Body of pancreas (tissue), 4 donors: ENCODE data around the gene THUMPD1. TPM values are rescaled to one million over a fixed set of nuclear protein-coding genes. Genes with fewer than 3 reads are reported as not detected.
"Not testable (repeated sequence)": the region's sequence is repeated elsewhere in the genome, so short reads cannot be mapped to it uniquely, and the experiment has no call there.

Source experiments
- ATAC-seq: fragments of 150-250 bp; one replicate; pipeline ENCODE4 v1.9.1; 2016
- DNase-seq, 4 donors: peaks; one replicate each; pipeline ENCODE4 v3.0.0-alpha.2; 2019
- H3K27ac ChIP-seq, 4 donors: fragments of 200-600 bp; sonication (generic); 1 replicate in 3 of 4; 2 replicates in 1 of 4; pipeline versions ENCODE4 v1.5.1 to v1.6.1; 2016 to 2019; ENCODE audit warnings: mild to moderate bottlenecking in 1 of 4, mixed read lengths in 1 of 4, moderate library complexity in 1 of 4
- H3K27me3 ChIP-seq, 2 donors: fragments of 200-600 bp; sonication (generic); one replicate each; pipeline ENCODE4 v1.6.0; 2016; ENCODE audit warnings: mild to moderate bottlenecking in 1 of 2
- H3K36me3 ChIP-seq, 2 donors: fragments of 200-600 bp; sonication (generic); replicated peaks in 1 of 2; 2 replicates each; pipeline ENCODE4 v1.5.1; 2016; ENCODE audit warnings: low read depth in 2 of 2; ENCODE audit not compliant: insufficient read depth in 1 of 2
- H3K4me1 ChIP-seq: fragments of 200-600 bp; sonication (generic); one replicate; pipeline ENCODE4 v1.6.0; 2016
- H3K4me3 ChIP-seq, 2 donors: fragments of 200-600 bp; sonication (generic); 1 replicate in 1 of 2; 2 replicates in 1 of 2; pipeline ENCODE4 v1.5.1; 2016 to 2019
- H3K9me3 ChIP-seq, 3 donors: fragments of 200-600 bp; sonication (generic); 1 replicate in 2 of 3; 2 replicates in 1 of 3; pipeline ENCODE4 v1.5.1; 2016
- POLR2A ChIP-seq, 3 donors: fragments of 450-650 bp; IDR thresholded peaks; one replicate each; pipeline ENCODE4 v1.6.1; 2016; ENCODE audit warnings: antibody characterized with exemption in 3 of 3, mild to moderate bottlenecking in 2 of 3
- WGBS, 2 donors: methylation state at CpG; one replicate each; pipeline ENCODE4 v1.1.5; 2017; 5-methylcytosine and 5-hydroxymethylcytosine counted together
- intact Hi-C: fragments of 100-400 bp; cut with DNase I; formaldehyde crosslinking; loops from one replicate; pipeline ENCODE4 v1.15.1; 2023
- total RNA-seq, 2 donors: library from RNA; depleted of rRNA; stranded (reverse); fragments of >200 nt; gene quantifications; one replicate each; pipeline ENCODE4 v1.1.0, GENCODE V29; 2016
- TF ChIP-seq, protein P1 (sequence below), 7 experiments: fragments of 450-650 bp in 4 of 7; fragments of 200-600 bp in 3 of 7; sonication (generic) in 3 of 7; IDR thresholded peaks; one replicate each; pipeline ENCODE4 v1.5.1; 2016 to 2019; ENCODE audit warnings: antibody characterized with exemption in 7 of 7

The THUMPD1 gene
- total RNA-seq, 2 donors from 2014 or later, result 25.1 to 34.8 TPM

DNA sequence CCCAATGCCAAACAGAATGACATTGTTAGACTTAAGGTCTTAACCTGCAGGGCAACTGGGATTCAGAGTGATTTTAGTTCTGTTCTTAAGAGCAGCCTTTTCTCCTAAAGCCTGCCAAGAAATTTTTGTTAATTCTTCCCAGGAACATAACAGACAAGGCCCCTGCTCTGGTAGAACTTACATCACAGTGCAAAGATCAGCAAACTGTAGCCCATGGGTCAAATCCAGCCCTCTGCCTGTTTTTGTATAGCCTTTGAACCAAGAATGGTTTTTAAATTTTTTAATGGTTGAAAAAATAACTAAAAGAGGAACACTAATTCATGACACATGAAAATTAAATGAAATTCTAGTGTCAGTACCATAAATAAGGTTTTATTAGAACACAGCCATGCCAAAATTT is 26.0 kb upstream of the THUMPD1 start:
- Histone ChIP-seq H3K4me3 (no peak overlapping the region), H3K27ac (no peak overlapping the region), H3K9me3 (no peaks in the 10 kb centered on the region), H3K36me3 (no peaks in the 10 kb centered on the region), H3K4me1 (peaks cover 21% of the 10 kb centered on the region), H3K27me3 (no peaks in the 10 kb centered on the region)
- TF ChIP-seq, protein P1, sequence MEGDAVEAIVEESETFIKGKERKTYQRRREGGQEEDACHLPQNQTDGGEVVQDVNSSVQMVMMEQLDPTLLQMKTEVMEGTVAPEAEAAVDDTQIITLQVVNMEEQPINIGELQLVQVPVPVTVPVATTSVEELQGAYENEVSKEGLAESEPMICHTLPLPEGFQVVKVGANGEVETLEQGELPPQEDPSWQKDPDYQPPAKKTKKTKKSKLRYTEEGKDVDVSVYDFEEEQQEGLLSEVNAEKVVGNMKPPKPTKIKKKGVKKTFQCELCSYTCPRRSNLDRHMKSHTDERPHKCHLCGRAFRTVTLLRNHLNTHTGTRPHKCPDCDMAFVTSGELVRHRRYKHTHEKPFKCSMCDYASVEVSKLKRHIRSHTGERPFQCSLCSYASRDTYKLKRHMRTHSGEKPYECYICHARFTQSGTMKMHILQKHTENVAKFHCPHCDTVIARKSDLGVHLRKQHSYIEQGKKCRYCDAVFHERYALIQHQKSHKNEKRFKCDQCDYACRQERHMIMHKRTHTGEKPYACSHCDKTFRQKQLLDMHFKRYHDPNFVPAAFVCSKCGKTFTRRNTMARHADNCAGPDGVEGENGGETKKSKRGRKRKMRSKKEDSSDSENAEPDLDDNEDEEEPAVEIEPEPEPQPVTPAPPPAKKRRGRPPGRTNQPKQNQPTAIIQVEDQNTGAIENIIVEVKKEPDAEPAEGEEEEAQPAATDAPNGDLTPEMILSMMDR (IDR thresholded peaks at IDR 0.05), result no peak
- intact Hi-C loops, result no loop called here
- no peak for ATAC-seq
- no peak for DNase-seq

DNA sequence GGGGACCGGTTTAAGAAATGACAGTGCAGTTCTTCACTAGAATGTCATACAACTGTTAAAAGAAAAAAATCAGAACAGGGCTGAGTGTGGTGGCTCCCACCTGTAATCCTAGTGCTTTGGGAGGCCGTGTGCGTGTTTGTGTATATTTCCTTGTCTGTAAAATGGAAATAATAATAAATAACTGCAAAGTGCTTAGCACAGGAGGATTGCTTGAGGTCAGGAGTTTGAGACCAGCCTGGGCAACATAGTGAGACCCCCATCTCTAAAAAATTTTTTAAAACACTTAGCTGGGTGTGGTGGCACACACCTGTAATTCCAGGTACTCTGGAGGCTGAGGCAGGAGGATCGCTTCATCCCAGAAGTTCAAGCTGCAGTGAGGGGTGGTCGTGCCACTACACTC is 24.7 kb upstream of the THUMPD1 start:
- DNase-seq (no peak), ATAC-seq (no peak)

DNA sequence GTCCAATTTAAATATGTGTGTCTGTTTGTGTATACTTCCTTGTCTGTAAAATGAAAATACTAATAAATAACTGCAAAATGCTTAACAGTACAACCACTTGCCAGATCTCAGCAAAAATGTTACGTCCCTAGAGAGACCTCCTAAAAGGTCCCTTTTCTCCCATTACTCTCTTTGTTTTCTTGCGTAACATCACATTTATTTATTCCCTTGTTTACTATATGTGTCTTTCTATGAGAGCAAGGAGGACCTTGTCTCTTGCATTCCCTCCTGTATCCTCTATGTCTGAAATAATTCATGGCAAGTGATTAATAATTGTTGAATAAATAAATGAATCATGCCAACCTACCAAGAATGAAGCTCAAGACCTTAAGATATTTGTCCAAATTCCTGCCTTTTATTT is 24.1 kb upstream of the THUMPD1 start:
- Histone ChIP-seq H3K4me3 (no peak overlapping the region), H3K27me3 (no peaks in the 10 kb centered on the region), H3K27ac (no peak overlapping the region), H3K4me1 (peaks cover 30% of the 10 kb centered on the region), H3K36me3 (no peaks in the 10 kb centered on the region), H3K9me3 (no peaks in the 10 kb centered on the region)
- no peak for DNase-seq
- no peak for TF ChIP-seq POLR2A (IDR thresholded peaks at IDR 0.05)
- TF ChIP-seq, protein P1 (IDR thresholded peaks at IDR 0.05), result no peak
- ATAC-seq, result no peak
- intact Hi-C loops, result no loop called here
- WGBS, 2 donors, result 95 to 97% methylated on average over 2 of the region's 2 CpGs

More for the DNA sequence above, 24.7 kb upstream of the THUMPD1 start:
- no peaks in the 10 kb centered on the region for H3K9me3 ChIP-seq
- H3K36me3 ChIP-seq, result no peaks in the 10 kb centered on the region
- intact Hi-C loops, result no loop called here
- 92 to 94% methylated on average over 5 of the region's 5 CpGs for WGBS, 2 donors
- H3K4me1 ChIP-seq, result peaks cover 30% of the 10 kb centered on the region
- no peak overlapping the region for H3K27ac ChIP-seq
- no peaks in the 10 kb centered on the region for H3K27me3 ChIP-seq
- TF ChIP-seq POLR2A (IDR thresholded peaks at IDR 0.05), result no peak
- TF ChIP-seq, protein P1 (IDR thresholded peaks at IDR 0.05), result no peak
- H3K4me3 ChIP-seq, result no peak overlapping the region

DNA sequence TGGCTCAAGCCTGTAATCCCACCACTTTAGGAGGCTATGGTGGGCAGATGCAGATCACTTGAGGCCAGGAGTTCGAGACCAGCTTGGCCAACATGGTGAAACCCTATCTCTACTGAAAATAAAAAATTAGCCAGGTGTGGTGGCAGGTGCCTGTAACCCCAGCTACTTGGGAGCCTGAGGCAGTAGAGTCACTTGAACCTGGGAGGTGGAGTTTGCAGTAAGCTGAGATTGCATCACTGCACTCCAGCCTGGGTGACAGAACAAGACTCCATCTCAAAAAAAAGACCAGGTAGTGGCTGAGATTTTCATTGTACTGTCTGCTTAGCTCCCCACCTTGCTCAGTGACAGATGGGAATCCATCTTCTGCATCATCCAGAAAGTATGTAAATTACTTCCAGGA is 22.8 kb upstream of the THUMPD1 start:
- peak overlapping the region in 2 of 4 donors; percentile 67 to 91 for H3K27ac ChIP-seq
- ATAC-seq, H3K4me3 ChIP-seq, H3K36me3 ChIP-seq, H3K9me3 ChIP-seq, H3K27me3 ChIP-seq, intact Hi-C loops, DNase-seq: not testable (repeated sequence)
- WGBS, 2 donors, result 32 to 59% methylated on average over 1 of the region's 1 CpG
- H3K4me1 ChIP-seq, result peaks cover 30% of the 10 kb centered on the region

DNA sequence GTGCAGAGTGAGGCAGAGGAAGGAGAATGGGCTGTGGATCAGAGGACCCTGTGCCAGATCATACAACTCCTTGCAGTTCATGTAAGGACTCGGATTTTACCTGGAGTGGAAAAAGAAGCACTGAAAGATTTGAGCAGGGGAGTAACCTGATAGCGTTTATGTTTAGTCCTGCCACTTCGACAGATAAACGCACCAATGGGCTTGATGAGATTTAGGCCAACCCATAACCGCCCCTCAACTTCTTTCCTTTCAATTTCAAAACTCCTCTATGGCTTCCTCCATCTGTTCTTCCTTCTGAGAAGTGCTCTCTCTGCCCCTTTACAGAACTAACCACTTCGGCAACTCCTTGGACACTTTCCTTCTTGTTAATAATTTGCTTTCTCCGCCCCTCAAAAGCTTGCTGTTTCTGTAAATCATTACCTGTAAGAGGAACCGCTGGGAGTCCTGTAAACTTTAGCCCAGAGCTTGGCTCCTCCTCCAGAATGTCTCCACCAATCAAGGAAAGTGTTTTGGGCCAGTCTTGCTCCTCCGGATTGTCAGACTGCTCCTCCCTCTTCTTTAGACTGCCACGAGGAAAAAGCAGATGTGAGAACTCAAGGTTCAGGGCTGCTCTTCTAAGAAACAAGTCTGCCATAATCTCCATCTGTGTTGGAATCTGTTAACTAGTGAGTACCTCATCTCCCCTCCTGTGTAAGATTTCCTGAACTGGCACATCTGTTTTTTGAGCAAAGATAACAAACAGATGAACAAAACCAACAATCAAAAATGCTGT is 22.0 kb upstream of the THUMPD1 start, which contains the start of gene ACSM3:
TSS of gene ACSM3 (plus strand) at position 554 of the 772 bp plus-strand sequence. CDS start 6,021 bp downstream, outside the sequence.
- Histone ChIP-seq H3K4me3 (peak within 1 kb of the TSS in 1 of 2 donors; percentile 8), H3K36me3 (no peaks in the 10 kb centered on the region), H3K9me3 (no peaks in the 10 kb centered on the region), H3K27me3 (no peaks in the 10 kb centered on the region), H3K27ac (peak within 1 kb of the TSS; percentile 65 to 91 (median 76)), H3K4me1 (peaks cover 30% of the 10 kb centered on the region)
- intact Hi-C loops, result no loop called here
- TF ChIP-seq, protein P1 (IDR thresholded peaks at IDR 0.05), result no peak
- TF ChIP-seq POLR2A (IDR thresholded peaks at IDR 0.05), result peak in 2 of 3 donors; percentile 61 to 68
- DNase-seq, result peak; percentile 81 to 95 (median 88)
- 4 to 5% methylated on average over 10 of the region's 10 CpGs for WGBS, 2 donors
- ATAC-seq, result peak; percentile 98
